CD1c-positive myeloid dendritic cell (primary cell): ENCODE data around the gene SLC46A3.
"Not testable (repeated sequence)": the region's sequence is repeated elsewhere in the genome, so short reads cannot be mapped to it uniquely, and the experiment has no call there.

Source experiments
- DNase-seq: peaks from one replicate; pipeline ENCODE4 v3.0.0-alpha.2; 2016; ENCODE audit errors: extremely low spot score

SLC46A3 gene

DNA sequence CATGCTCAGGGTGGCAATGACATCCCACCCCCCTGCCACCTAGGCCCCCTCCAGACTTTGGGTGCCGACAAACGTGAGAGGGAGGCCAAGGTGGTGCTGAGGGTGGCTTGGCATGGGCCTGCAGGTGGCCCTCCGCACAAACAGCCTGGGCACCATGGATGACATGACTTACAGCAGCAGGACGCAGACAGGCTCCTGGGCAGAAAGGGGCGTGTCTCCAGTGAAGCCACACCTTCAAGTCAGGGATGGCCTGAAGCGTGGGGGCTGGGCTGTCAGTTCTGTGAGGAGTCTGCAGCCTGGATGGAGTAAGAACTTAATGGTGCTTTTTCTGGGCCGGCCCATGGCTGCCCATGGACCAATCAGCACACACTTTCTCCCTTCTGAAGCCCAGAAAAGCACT is 34.5 kb downstream of the SLC46A3 start:
- no peak for DNase-seq

- DNase-seq, result not testable (repeated sequence)
These were observed 35.6 kb downstream of the SLC46A3 start for GRCh38 chr13:28683169-28683568.

DNA sequence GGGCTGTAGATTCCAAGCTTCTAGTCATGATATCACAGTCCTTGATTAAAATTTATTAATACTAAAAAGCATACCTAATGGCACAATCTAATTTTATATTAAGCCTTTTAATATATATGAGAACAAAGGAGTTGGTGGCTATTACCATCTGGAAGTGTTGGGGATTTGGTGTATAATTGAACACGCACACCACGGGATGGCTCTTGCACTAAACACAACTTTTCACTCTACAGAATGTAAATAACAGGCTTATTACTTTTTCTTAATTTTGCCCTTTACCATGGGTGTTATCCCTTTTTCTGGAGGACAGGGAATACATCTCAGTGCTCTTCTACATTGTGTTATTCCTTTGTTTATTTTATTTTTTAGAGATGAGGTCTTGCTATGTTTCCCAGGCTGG is 38.2 kb downstream of the SLC46A3 start:
- no peak for DNase-seq

DNA sequence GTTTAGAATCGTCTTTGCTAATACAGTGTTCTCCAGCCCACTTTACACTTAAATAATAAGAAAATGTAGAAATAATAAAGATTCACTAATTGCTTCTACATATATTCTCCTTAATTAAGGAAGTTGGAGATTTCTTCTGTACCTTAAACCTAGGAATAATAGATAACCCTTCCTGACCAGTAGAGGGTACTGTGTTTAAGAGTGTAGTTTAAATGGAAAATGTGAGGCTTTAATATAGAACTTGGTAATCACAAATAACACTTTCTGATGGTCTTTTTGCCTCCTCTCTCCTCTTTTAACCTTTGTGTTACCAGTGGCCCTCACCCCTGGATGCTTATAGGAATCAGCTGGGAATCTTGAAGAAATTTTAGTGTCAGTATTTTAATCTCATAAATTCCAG is 39.1 kb downstream of the SLC46A3 start:
- DNase-seq, result peak; percentile 17

DNA sequence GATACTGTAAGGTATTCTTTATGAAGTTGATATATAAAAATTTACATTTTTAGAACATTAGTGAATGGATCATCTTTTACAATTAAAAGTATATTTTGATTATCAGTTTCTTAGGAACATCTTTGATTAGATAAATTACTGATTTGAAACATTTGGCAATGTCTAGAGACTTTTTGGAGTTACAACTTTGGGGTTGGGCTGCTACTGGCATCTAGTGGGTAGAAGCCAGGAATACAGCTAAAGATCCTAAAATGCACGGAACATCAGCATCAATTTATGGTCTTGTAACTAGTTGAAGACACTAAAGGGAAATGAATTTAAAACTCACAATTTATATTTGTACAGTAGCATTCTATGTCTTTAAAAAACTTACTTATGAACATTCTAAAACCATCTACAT is 40.0 kb downstream of the SLC46A3 start:
- no peak for DNase-seq

DNA sequence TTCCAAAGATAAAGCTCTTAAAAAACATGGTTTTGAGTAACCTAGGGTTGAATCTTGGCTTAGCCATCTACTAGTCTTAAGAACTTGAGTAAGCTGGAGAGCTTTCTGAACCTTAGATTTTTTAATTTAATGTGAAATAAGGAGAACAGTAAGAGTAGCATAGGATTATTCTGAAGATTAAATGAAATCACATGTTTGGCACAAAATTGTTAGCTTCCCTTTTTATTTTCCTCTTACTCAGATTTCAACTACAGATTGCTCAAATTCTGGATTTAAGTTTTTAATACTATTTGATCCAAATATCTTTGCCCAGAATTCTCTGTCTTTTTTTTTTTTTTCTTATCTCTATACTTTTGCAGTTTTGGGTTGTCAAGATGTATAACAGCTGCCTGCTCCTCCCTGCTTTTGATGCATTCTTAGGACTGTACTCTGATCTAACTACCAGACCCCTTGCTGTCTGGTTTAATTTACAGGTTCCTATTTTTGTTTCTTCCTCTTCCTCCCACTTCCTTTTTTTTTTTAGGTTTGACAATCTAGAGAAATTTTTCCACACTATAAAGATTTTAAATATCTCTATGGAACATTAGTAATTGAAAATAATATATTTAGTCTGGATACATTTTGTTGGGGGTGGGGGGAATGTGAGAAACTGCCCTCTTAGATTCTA is 47.5 kb downstream of the SLC46A3 start:
- DNase-seq, result peak; percentile 56

DNA sequence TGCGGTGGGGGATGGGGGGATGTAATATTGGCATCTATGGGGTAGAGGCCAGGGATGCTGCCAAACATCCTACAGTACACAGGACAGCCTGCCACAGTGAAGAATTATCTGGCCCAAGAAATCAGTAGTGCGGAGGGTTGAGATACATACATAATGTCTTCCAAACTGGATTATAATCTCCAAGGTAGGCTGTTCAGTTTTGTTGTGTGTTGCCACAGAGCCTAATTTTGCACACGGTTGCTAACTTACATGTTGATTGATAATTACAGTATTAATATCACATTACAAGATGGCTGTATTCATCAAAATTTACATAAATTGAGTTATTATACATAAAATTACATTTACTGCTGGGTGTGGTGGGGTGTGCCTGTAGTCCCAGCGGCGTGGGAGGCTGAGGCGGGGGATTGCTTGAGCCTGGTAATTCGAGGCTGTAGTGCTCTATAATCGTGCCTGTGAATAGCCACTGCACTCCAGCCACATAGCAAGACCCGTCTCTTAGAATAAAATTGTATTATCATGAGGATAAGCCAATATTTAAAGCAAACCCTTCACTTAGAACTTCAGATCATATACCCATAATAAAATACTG is 51.8 kb downstream of the SLC46A3 start:
- no peak for DNase-seq

- DNase-seq, result peak; percentile 49
These were observed 59.2 kb downstream of the SLC46A3 start for GRCh38 chr13:28659621-28659970.

DNA sequence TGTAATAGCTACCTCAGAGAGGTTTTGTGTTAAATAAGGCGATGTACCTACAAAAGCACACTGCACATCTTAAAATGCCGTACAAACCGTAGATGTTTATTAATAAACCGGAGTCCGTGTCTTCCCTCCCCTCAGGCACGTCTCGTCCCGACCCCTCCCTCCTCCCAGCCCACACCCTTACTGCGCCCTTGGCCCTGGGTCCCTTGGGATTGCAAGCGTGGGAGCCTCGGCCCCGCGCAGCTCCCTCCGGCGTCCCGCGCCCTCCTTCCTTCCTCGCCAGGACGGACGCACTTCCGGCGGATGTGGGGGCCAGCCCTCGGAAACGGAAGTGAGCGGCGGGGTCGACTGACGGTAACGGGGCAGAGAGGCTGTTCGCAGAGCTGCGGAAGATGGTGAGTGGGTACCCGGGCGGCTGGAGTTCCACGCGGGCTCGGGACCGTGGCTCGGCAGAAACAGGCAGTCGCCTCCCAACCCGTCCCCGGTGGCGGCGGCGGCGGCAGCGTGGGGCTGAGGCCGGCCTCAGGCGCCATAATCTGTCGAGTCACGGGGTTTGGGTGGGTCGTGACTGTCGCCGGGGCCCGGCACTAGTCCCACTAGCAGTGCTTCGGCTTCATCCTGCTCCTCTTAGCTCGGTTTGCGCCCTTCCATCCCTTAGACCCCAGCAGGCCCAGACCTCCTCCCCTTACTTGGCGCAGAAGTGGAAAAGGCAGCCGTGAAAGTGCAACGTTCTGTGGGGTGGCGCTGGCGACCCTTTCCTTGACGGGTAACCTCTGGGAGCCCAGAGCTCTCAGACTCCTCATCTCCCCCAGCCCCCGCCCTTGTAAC is 59.8 kb downstream of the SLC46A3 start, which contains the start of gene POMP:
Gene POMP (plus strand): TSS at position 335 of the 825 bp plus-strand sequence. CDS start 55 bp downstream, at position 390.
- DNase-seq, result peak; percentile 95

- DNase-seq, result no peak
These were observed 60.3 kb downstream of the SLC46A3 start for GRCh38 chr13:28658539-28658795.

- DNase-seq, result peak; percentile 65
These were observed 60.8 kb downstream of the SLC46A3 start for GRCh38 chr13:28657784-28658538.

DNA sequence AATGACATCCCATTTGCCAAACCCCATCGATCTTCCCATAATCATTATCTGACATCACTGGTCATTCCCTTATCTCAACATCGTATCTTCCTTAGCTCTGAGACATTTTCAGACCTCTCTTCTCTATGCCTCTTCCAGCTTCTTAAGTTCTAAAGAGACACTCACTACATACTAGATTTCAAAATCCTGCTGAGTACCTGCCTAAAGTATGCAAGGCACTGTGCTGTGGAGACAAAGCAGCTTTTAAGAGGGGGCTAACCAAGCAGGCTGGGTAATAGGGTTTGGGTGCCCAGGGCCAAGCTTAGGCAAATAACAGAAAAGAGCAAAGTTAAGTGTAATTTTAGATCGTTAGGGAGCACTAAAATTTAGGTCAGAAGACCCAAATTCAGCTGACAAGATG is 63.2 kb downstream of the SLC46A3 start:
- no peak for DNase-seq

DNA sequence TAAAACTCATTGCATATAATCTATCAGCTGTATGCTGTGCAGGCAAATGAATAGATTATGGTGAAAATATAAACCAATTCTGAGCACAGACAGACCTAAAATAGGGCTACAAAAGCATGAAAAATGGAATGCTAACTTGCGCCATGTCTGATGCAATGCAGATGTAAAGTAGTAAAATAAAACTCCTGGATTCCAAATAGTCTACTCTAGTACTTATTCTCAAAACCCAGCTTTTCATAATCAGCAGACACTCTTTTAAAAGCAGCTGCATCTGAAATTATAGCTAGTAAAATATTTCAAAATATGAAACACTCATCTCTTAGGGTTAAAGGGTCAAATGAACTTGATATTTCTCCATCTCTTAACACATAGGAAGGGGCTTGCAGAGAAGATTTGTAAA is 64.5 kb downstream of the SLC46A3 start:
- DNase-seq, result no peak

DNA sequence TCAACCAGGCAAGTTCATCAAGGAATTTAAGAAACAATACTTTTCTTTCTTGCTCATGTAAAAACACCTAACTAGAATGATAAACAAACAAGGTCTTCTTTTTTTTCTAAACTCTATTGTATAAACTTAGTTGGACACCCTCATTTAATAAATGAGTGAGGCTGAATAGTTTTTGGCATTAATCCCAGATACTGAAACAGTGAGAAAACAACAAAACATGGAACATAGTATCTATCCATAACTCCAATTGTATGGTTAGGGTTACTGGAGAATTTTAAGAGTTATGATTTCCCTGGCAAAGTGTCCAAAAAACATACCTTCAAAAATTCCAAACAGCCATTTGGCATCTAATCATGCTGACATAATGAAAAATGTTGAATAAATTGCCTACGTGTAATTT is 65.7 kb downstream of the SLC46A3 start:
- no peak for DNase-seq

DNA sequence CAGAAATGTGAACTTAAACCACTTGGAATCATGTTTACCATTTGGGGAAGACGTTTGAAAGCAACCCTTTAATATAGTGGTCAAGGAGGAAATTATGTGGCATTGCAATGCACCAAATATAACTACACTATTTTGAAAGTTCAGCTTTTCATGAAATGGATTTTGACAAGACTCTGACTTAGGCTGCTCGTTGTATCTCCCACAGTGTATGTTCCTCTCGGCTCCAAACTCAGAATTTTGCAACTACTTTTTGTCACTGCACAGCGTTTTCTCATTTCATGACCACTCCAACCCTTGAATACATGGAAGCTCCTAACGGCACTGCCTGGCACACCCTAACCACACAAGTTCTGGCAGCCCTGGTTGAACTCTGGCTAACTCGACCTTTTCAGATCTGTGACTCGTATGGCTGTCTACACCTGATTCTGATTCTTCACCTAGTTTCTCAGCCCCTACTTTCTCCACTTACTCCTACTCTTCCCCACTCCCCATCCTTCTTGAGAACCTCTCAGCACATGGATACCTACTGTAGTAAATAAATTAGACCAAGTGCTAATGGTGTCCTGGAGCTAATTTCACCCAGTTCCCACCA is 66.9 kb downstream of the SLC46A3 start:
- no peak for DNase-seq

- no peak for DNase-seq
These were observed 68.5 kb downstream of the SLC46A3 start for GRCh38 chr13:28650284-28650683.
